Neuronal stem cell (in vitro differentiated cells): Measurements from ENCODE around the gene DOK1.

Source experiments
- DNase-seq: peaks from one replicate; pipeline ENCODE4 v3.0.0-alpha.2; 2013; ENCODE audit warnings: low spot score
- H2AFZ ChIP-seq: one replicate; pipeline ENCODE4 v1.6.1; 2013; ENCODE audit warnings: mild to moderate bottlenecking, low read length, inconsistent platforms
- H2AK5ac ChIP-seq: 2 replicates; pipeline ENCODE4 v1.6.1; 2013; ENCODE audit warnings: low read depth, mild to moderate bottlenecking, inconsistent platforms, low read length, moderate library complexity, mixed read lengths
- H2BK120ac ChIP-seq: 2 replicates; pipeline ENCODE4 v1.6.1; 2013; ENCODE audit warnings: low read depth, mild to moderate bottlenecking, inconsistent platforms, low read length, moderate library complexity, mixed read lengths
- H2BK12ac ChIP-seq: one replicate; pipeline ENCODE4 v1.6.1; 2013; ENCODE audit warnings: low read length, inconsistent platforms
- H2BK15ac ChIP-seq: 2 replicates; pipeline ENCODE4 v1.6.1; 2013; ENCODE audit warnings: mild to moderate bottlenecking, low read length, inconsistent platforms, mixed read lengths
- H2BK5ac ChIP-seq: one replicate; pipeline ENCODE4 v1.6.1; 2013; ENCODE audit warnings: inconsistent platforms, mild to moderate bottlenecking, low read length, moderate library complexity
- H3K14ac ChIP-seq: one replicate; pipeline ENCODE4 v1.6.1; 2013; ENCODE audit warnings: low read length, inconsistent platforms
- H3K18ac ChIP-seq: 2 replicates; pipeline ENCODE4 v1.6.1; 2013; ENCODE audit warnings: low read length, inconsistent platforms
- H3K23ac ChIP-seq: 2 replicates; pipeline ENCODE4 v1.6.1; 2013; ENCODE audit warnings: low read depth, mild to moderate bottlenecking, mixed read lengths, low read length, inconsistent platforms; ENCODE audit not compliant: poor library complexity
- H3K27ac ChIP-seq: replicated peaks from 3 replicates; pipeline ENCODE4 v1.5.1; 2013; ENCODE audit warnings: low read length, inconsistent platforms
- H3K27me3 ChIP-seq, 3 experiments: 2 replicates each; pipeline ENCODE4 v1.6.1; 2013; ENCODE audit warnings: low read length in 3 of 3, mild to moderate bottlenecking in 2 of 3, inconsistent platforms in 1 of 3, low read depth in 1 of 3, mixed read lengths in 1 of 3, moderate library complexity in 1 of 3; ENCODE audit not compliant: control insufficient read depth in 3 of 3, insufficient read depth in 3 of 3
- H3K36me3 ChIP-seq, 2 donors: replicated peaks in 1 of 2; 2 replicates each; pipeline ENCODE4 v1.6.1; 2013; ENCODE audit warnings: low read length in 2 of 2; ENCODE audit not compliant: control insufficient read depth in 2 of 2, insufficient read depth in 2 of 2
- H3K4ac ChIP-seq: 2 replicates; pipeline ENCODE4 v1.6.1; 2013; ENCODE audit warnings: inconsistent platforms, mild to moderate bottlenecking, low read length, moderate library complexity
- H3K4me1 ChIP-seq, 2 donors: 1 replicate in 1 of 2; 2 replicates in 1 of 2; pipeline ENCODE4 v1.6.1; 2013; ENCODE audit warnings: low read length in 2 of 2, low read depth in 1 of 2; ENCODE audit not compliant: control insufficient read depth in 2 of 2, insufficient read depth in 1 of 2
- H3K4me2 ChIP-seq: one replicate; pipeline ENCODE4 v1.6.1; 2013; ENCODE audit warnings: mild to moderate bottlenecking, low read length, inconsistent platforms; ENCODE audit not compliant: insufficient read depth, poor library complexity, severe bottlenecking
- H3K4me3 ChIP-seq, 2 donors: 2 replicates each; pipeline ENCODE4 v1.5.1; 2013; ENCODE audit warnings: low read length in 2 of 2, mild to moderate bottlenecking in 2 of 2, inconsistent platforms in 1 of 2, moderate library complexity in 1 of 2
- H3K79me1 ChIP-seq: one replicate; pipeline ENCODE4 v1.6.1; 2013; ENCODE audit warnings: low read depth, mild to moderate bottlenecking, inconsistent platforms, low read length, moderate library complexity
- H3K9ac ChIP-seq: one replicate; pipeline ENCODE4 v1.6.1; 2013; ENCODE audit warnings: mild to moderate bottlenecking, low read depth, low read length, inconsistent platforms; ENCODE audit not compliant: poor library complexity
- H3K9me3 ChIP-seq, 2 donors: replicated peaks in 1 of 2; 2 replicates each; pipeline versions ENCODE3 to v1.6.1; 2013; ENCODE audit warnings: low read length in 2 of 2, mild to moderate bottlenecking in 2 of 2, inconsistent platforms in 1 of 2, low read depth in 1 of 2, mixed read lengths in 1 of 2, moderate library complexity in 1 of 2; ENCODE audit not compliant: control insufficient read depth in 2 of 2, insufficient read depth in 1 of 2
- H4K8ac ChIP-seq: one replicate; pipeline ENCODE4 v1.6.1; 2013; ENCODE audit warnings: low read depth, mild to moderate bottlenecking, inconsistent platforms, low read length, moderate library complexity
- H4K91ac ChIP-seq: one replicate; pipeline ENCODE4 v1.6.1; 2013; ENCODE audit warnings: low read length, low read depth, mild to moderate bottlenecking, inconsistent platforms; ENCODE audit not compliant: poor library complexity
- WGBS, 2 donors: extraction: QIAGEN DNeasy Blood & Tissue Kit; methylation state at CpG; one replicate each; pipeline ENCODE4 v1.1.7; 2013; ENCODE audit warnings: missing lambda C conversion rate in 2 of 2, mixed read lengths in 1 of 2; ENCODE audit not compliant: insufficient read length in 2 of 2, insufficient replicate concordance in 1 of 2; ENCODE audit errors: extremely low coverage in 2 of 2; 5-methylcytosine and 5-hydroxymethylcytosine counted together

The DOK1 gene

GRCh38 chr2:74584088-74584645, 29.6 kb downstream of the DOK1 start:
- DNase-seq: no peak
- peaks cover 3 to 6% of the 10 kb centered on the region in 2 donors for H3K4me1 ChIP-seq
- no peak overlapping the region for H3K14ac ChIP-seq
- H2BK15ac ChIP-seq: no peak overlapping the region
- no peaks in the 10 kb centered on the region for H3K9me3 ChIP-seq
- H3K23ac ChIP-seq: no peak overlapping the region
- no peak overlapping the region for H3K9ac ChIP-seq
- no peak overlapping the region for H4K8ac ChIP-seq
- no peak overlapping the region for H2BK120ac ChIP-seq
- H2AFZ ChIP-seq: no peak overlapping the region
- no peak overlapping the region for H4K91ac ChIP-seq
- H2BK12ac ChIP-seq: no peak overlapping the region
- H3K18ac ChIP-seq: no peak overlapping the region
- H3K4me3 ChIP-seq: no peak overlapping the region
- H2BK5ac ChIP-seq: no peak overlapping the region
- H2AK5ac ChIP-seq: no peak overlapping the region
- H3K27me3 ChIP-seq: peaks cover 0 to 19% (median 0%) of the 10 kb centered on the region in 3 experiments
- no peak overlapping the region for H3K27ac ChIP-seq
- no peaks in the 10 kb centered on the region for H3K79me1 ChIP-seq
- WGBS, 2 donors: no CpG with 5 or more reads among the region's 2 CpGs
- H3K36me3 ChIP-seq: no peaks in the 10 kb centered on the region
- H3K4me2 ChIP-seq: no peak overlapping the region
- no peak overlapping the region for H3K4ac ChIP-seq

DNA sequence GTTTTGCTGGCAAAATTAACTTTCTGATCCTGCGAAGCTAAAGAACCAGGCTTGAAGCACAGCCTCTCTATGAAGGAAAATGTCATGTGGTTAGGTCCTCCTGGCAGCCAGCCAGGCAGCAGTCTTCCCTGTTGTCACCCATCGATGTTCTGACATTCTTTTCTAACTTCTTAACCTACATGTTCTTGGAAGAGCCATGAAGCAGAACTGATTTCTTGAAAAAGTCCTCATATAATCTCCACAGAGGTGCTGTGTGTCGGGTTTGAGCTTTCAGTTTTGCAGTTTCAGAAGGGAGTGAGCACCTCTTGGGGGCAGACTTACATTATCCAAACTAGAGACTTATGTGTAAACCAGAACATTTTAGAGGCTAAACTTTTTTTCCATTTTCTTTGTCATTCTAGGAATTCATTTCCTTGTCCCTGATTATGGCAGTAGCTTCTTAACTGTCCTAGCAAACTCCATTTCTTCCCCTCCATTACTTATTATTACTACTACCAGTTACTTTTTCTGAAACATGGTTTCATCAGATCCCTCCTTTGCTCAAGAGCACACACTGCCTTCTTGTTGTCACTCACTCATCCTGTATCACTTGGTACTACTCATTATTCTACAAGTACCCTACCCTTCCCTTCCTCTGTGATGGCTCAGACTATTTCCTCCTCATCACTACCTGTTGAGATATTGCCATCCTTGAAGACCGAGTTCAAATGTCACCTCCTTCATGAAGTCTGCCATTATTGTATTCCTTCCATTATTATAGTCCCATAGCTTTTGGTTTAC, 31.1 kb downstream of the DOK1 start:
- Histone ChIP-seq H3K36me3 (no peaks in the 10 kb centered on the region), H3K14ac (no peak overlapping the region), H3K27me3 (peaks cover 0 to 19% (median 0%) of the 10 kb centered on the region in 3 experiments), H4K8ac (no peak overlapping the region), H3K4me2 (no peak overlapping the region), H3K4me1 (peaks cover 3 to 6% of the 10 kb centered on the region in 2 donors), H2BK5ac (no peak overlapping the region), H3K4me3 (no peak overlapping the region), H3K23ac (no peak overlapping the region), H2AK5ac (no peak overlapping the region), H2BK120ac (no peak overlapping the region), H3K27ac (no peak overlapping the region), H3K18ac (no peak overlapping the region), H3K9ac (no peak overlapping the region), H3K79me1 (no peaks in the 10 kb centered on the region), H4K91ac (no peak overlapping the region), H2AFZ (peak overlapping the region; percentile 6), H3K9me3 (no peaks in the 10 kb centered on the region), H3K4ac (no peak overlapping the region), H2BK15ac (no peak overlapping the region), H2BK12ac (no peak overlapping the region)
- DNase-seq: no peak
- no CpG with 5 or more reads among the region's 4 CpGs for WGBS, 2 donors

DNA sequence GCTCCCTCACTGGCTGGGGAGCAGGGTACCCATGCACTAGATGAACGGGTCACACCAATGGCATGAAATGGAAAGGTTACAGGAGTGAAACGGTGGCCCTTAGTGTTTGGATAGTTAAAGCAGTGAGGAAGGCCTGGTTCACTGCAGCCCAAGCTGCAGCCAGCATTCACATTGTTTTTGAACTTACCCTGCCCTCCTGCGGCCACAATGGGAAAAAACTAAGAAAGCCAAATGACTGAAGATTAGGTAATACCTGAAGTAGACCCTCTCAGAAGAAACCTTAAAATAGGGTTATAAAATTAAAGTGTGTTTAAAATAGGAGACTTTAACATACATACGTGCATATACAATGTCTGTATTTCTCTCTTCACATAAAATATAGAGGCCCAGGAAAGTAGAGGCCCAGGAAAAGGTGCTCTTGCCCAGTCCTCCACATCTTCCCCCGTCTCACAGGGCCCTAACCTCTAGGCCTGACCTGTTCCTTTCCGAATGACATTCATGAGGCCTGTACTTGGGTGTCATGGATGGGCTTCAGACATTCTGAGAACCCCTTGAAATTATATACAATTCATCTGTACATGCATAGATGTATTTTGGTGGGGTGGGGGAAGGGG, 33.3 kb downstream of the DOK1 start:
- Histone ChIP-seq H3K4ac (no peak overlapping the region), H3K9me3 (no peaks in the 10 kb centered on the region), H2BK120ac (no peak overlapping the region), H3K4me3 (no peak overlapping the region), H2AK5ac (no peak overlapping the region), H4K8ac (no peak overlapping the region), H3K4me1 (peaks cover 3 to 6% of the 10 kb centered on the region in 2 donors), H2BK5ac (no peak overlapping the region), H3K27me3 (peaks cover 0 to 29% (median 0%) of the 10 kb centered on the region in 3 experiments), H3K23ac (no peak overlapping the region), H2BK15ac (no peak overlapping the region), H2BK12ac (no peak overlapping the region), H3K9ac (no peak overlapping the region), H4K91ac (no peak overlapping the region), H3K27ac (no peak overlapping the region), H3K79me1 (no peaks in the 10 kb centered on the region), H3K36me3 (no peaks in the 10 kb centered on the region), H3K14ac (no peak overlapping the region), H2AFZ (peak overlapping the region; percentile 83), H3K4me2 (no peak overlapping the region), H3K18ac (no peak overlapping the region)
- DNase-seq: peak; percentile 54
- no CpG with 5 or more reads among the region's 6 CpGs for WGBS, 2 donors

- Histone ChIP-seq H3K4me1 (peaks cover 0 to 4% of the 10 kb centered on the region in 2 donors), H3K4me3 (no peak overlapping the region), H2AK5ac (no peak overlapping the region), H4K8ac (no peak overlapping the region), H3K9me3 (no peaks in the 10 kb centered on the region), H3K23ac (no peak overlapping the region), H3K14ac (no peak overlapping the region), H2BK15ac (no peak overlapping the region), H3K4me2 (no peak overlapping the region), H3K27ac (no peak overlapping the region), H3K9ac (no peak overlapping the region), H2BK5ac (no peak overlapping the region), H2AFZ (no peak overlapping the region), H3K36me3 (no peaks in the 10 kb centered on the region), H3K79me1 (no peaks in the 10 kb centered on the region), H4K91ac (no peak overlapping the region), H3K18ac (no peak overlapping the region), H3K27me3 (peaks cover 0 to 33% (median 0%) of the 10 kb centered on the region in 3 experiments), H3K4ac (no peak overlapping the region), H2BK12ac (no peak overlapping the region), H2BK120ac (no peak overlapping the region)
- no CpG with 5 or more reads among the region's 2 CpGs for WGBS, 2 donors
- DNase-seq: no peak
These were observed 34.1 kb downstream of the DOK1 start for GRCh38 chr2:74588664-74589063.
